Measurements from ENCODE around the gene SPTA1.

DNA sequence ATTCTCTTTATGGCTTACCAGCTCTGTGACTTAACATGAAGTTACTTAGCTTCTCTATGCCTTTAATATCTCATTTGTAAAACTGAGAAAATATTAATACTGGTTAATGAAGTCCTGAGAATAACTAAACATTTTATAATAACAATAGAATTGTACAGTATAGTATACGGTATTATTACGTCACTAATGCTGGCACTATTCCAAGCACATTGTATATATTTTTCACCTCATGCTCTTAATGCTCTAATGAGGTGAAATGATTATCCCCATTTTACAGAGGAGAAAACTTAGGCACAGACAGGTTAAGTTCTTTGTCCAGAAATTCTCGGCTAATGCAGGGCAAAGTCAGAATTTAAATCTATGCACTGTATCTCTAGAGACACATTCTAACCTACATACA is 33.1 kb upstream of the SPTA1 start:
- TF ChIP-seq, protein P1, sequence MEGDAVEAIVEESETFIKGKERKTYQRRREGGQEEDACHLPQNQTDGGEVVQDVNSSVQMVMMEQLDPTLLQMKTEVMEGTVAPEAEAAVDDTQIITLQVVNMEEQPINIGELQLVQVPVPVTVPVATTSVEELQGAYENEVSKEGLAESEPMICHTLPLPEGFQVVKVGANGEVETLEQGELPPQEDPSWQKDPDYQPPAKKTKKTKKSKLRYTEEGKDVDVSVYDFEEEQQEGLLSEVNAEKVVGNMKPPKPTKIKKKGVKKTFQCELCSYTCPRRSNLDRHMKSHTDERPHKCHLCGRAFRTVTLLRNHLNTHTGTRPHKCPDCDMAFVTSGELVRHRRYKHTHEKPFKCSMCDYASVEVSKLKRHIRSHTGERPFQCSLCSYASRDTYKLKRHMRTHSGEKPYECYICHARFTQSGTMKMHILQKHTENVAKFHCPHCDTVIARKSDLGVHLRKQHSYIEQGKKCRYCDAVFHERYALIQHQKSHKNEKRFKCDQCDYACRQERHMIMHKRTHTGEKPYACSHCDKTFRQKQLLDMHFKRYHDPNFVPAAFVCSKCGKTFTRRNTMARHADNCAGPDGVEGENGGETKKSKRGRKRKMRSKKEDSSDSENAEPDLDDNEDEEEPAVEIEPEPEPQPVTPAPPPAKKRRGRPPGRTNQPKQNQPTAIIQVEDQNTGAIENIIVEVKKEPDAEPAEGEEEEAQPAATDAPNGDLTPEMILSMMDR (IDR thresholded peaks at IDR 0.05; ENCODE audit: insufficient read depth, low read depth, low read length): no peak
- TF ChIP-seq EZH2 (IDR thresholded peaks at IDR 0.05; ENCODE audit: insufficient read depth, low read length): no peak

All from astrocyte (in vitro differentiated cells and primary cell).